Dermis blood vessel endothelial cell (primary cell): ENCODE results near the gene TRIM62. TPM values are rescaled to one million over a fixed set of nuclear protein-coding genes. Genes with fewer than 3 reads are reported as not detected.
A peak's percentile ranks its signal among the peaks of the same experiment; 100 is the strongest.
"Not testable (repeated sequence)": the region's sequence is repeated elsewhere in the genome, so short reads cannot be mapped to it uniquely, and the experiment has no call there.

Experiments
- DNase-seq: peaks from one replicate; pipeline ENCODE4 v3.0.0; 2010
- total RNA-seq: library from RNA; depleted of rRNA; stranded (reverse); fragments of >200 nt; gene quantifications from 2 replicates; pipeline ENCODE4 v1.2.3, GENCODE V29; 2014

The TRIM62 gene
- total RNA-seq, 1 donor from 2014 or later = 2.6 TPM

- DNase-seq = no peak
These were observed 49.3 kb downstream of the TRIM62 start for GRCh38 chr1:33132549-33132948.

GRCh38 chr1:33131191-33131590, 50.7 kb downstream of the TRIM62 start:
- DNase-seq = no peak

- no peak for DNase-seq
These were observed 51.5 kb downstream of the TRIM62 start for GRCh38 chr1:33130297-33130696.

GRCh38 chr1:33128781-33129180, 53.1 kb downstream of the TRIM62 start:
- DNase-seq = no peak

GRCh38 chr1:33127001-33127823, 54.6 kb downstream of the TRIM62 start:
- DNase-seq = peak; percentile 100

GRCh38 chr1:33126411-33127000, 55.3 kb downstream of the TRIM62 start:
- no peak for DNase-seq

- DNase-seq = not testable (repeated sequence)
These were observed 57.2 kb downstream of the TRIM62 start for GRCh38 chr1:33124647-33125046.

- DNase-seq = no peak
These were observed 58.6 kb downstream of the TRIM62 start for GRCh38 chr1:33123266-33123665.

- no peak for DNase-seq
These were observed 59.2 kb downstream of the TRIM62 start for GRCh38 chr1:33122483-33123178.

GRCh38 chr1:33121728-33122127, 60.1 kb downstream of the TRIM62 start:
- DNase-seq = no peak

GRCh38 chr1:33120436-33121231, 61.2 kb downstream of the TRIM62 start:
- DNase-seq = no peak

GRCh38 chr1:33119532-33120217, 62.2 kb downstream of the TRIM62 start:
- no peak for DNase-seq

- no peak for DNase-seq
These were observed 62.8 kb downstream of the TRIM62 start for GRCh38 chr1:33119050-33119449.

GRCh38 chr1:33118274-33118673, 63.6 kb downstream of the TRIM62 start:
- DNase-seq = no peak

GRCh38 chr1:33117440-33118085, 64.3 kb downstream of the TRIM62 start:
- no peak for DNase-seq

- DNase-seq = peak; percentile 62
These were observed 69.9 kb downstream of the TRIM62 start for GRCh38 chr1:33111965-33112364.

- no peak for DNase-seq
These were observed 71.4 kb downstream of the TRIM62 start for GRCh38 chr1:33110477-33110876.

GRCh38 chr1:33100119-33100415, 81.8 kb downstream of the TRIM62 start:
- DNase-seq = not testable (repeated sequence)

GRCh38 chr1:33099290-33100118, 82.3 kb downstream of the TRIM62 start:
- DNase-seq = no peak

GRCh38 chr1:33098371-33098770, 83.5 kb downstream of the TRIM62 start:
- no peak for DNase-seq

GRCh38 chr1:33097762-33098161, 84.1 kb downstream of the TRIM62 start:
- no peak for DNase-seq
